IPS-15b (cell line): ENCODE data around the gene PIGBOS1.

Experiments
- H3K27me3 ChIP-seq: one replicate; pipeline ENCODE4 v1.6.1; 2013; ENCODE audit warnings: low read length; ENCODE audit not compliant: control insufficient read depth, insufficient read depth
- H3K36me3 ChIP-seq: one replicate; pipeline ENCODE4 v1.6.1; 2013; ENCODE audit warnings: low read length; ENCODE audit not compliant: control insufficient read depth, insufficient read depth
- H3K4me1 ChIP-seq: one replicate; pipeline ENCODE4 v1.6.1; 2013; ENCODE audit warnings: mild to moderate bottlenecking, low read length; ENCODE audit not compliant: control insufficient read depth, insufficient read depth
- H3K4me3 ChIP-seq: one replicate; pipeline ENCODE4 v1.5.1; 2013; ENCODE audit warnings: low read depth, low read length
- H3K9ac ChIP-seq: one replicate; pipeline ENCODE4 v1.6.1; 2013; ENCODE audit warnings: low read depth, mild to moderate bottlenecking, low read length
- H3K9me3 ChIP-seq: one replicate; pipeline ENCODE4 v1.6.1; 2013; ENCODE audit warnings: mild to moderate bottlenecking, low read length; ENCODE audit not compliant: control insufficient read depth, insufficient read depth

The PIGBOS1 gene

DNA sequence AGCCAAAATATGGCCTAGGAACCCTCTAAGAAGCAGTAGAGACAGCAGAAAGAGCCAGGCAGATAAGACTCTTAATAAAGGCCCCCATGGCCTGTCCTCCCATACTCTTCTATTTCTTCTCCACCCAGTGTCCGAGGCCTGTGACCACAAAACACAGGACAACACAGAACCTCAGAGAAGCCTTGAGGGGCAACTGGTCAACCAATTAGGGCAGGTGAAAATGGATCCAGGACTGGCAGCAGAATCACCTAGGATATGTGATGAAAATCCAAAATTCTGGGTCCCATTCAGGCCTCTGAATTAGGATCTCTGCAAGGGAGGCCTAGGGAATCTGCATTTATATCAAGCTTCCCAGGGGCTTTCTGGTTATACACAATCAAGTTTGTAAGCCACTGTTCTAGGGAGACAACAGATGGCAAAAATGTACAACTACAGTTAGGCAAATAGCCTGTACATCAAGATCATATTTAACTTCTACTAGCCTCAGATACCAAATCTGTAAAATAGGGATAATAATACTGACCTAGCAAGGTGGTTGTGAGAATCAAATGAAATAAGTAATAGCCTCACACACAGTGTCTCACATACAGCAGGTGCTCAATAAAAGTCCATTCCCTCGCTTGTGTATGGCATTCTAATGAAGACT lies 39.7 kb downstream of the PIGBOS1 start:
- Histone ChIP-seq H3K9ac (no peak overlapping the region), H3K4me3 (no peak overlapping the region), H3K4me1 (no peaks in the 10 kb centered on the region), H3K9me3 (no peaks in the 10 kb centered on the region), H3K27me3 (no peaks in the 10 kb centered on the region), H3K36me3 (no peaks in the 10 kb centered on the region)

DNA sequence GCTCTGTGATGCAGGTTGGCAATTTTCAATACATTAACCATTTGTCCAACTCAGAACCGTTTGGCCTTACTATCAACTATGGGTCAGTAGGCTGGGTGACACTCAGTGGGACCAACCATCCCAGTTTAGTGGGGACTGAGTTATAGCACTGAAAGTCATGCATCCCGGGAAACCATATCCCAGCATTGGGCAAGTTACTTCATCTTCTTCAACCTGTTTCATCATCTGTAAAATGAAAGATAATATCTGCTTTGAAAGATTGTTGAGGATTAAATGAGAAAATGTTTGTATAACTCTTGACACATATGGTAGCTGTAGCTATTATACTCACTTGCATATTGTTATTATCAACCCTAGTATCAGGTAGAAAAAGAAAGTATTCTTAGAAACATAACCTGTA lies 41.2 kb downstream of the PIGBOS1 start:
- H3K9ac ChIP-seq, result no peak overlapping the region

DNA sequence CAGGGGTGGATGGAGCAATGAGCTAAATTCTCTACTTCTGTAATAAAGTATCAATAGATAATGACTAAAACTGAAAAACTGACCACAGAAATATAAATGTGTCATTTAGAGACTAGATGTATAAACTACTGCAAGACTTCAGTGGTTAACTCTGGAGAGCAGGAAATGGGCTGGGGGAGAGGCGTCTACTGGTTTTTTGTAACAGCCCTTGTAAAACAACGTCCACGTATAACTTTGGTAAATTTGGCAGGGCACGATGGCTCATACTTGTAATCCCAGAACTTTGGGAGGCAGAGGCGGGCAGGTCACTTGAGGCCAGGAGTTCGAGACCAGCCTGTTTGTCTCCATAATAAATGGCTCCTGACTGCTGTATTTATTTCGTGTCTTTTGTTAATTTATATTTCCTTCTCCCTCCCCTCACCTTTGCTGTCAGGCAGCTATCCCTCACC lies 41.8 kb downstream of the PIGBOS1 start:
- H3K4me3 ChIP-seq, result no peak overlapping the region
- no peaks in the 10 kb centered on the region for H3K9me3 ChIP-seq
- no peaks in the 10 kb centered on the region for H3K36me3 ChIP-seq
- no peaks in the 10 kb centered on the region for H3K4me1 ChIP-seq
- no peaks in the 10 kb centered on the region for H3K27me3 ChIP-seq
- no peak overlapping the region for H3K9ac ChIP-seq

More for the DNA sequence above, 41.2 kb downstream of the PIGBOS1 start:
- H3K9me3 ChIP-seq, result no peaks in the 10 kb centered on the region
- H3K27me3 ChIP-seq, result no peaks in the 10 kb centered on the region
- H3K4me3 ChIP-seq, result no peak overlapping the region
- H3K4me1 ChIP-seq, result no peaks in the 10 kb centered on the region
- no peaks in the 10 kb centered on the region for H3K36me3 ChIP-seq

DNA sequence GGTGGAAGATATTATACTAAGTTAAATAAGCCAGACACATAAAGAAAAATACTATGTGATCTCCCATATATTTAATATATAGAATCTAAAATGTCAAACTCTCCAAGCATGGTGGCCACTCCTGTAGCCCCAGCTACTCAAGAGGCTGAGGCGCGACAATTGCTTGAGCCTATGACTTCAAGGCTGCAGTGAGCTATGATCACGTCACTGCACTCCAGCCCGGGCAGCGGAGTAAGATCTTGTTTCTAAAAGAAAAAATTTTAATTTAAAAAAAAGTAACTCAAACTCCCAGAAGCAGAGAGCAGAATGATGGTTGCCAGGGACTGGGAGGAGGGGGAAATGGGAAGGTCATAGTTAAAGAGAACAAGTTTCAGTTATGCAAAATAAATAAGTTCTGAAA lies 42.6 kb downstream of the PIGBOS1 start:
- Histone ChIP-seq H3K36me3 (no peaks in the 10 kb centered on the region), H3K9ac (no peak overlapping the region), H3K9me3 (no peaks in the 10 kb centered on the region), H3K4me3 (no peak overlapping the region), H3K27me3 (no peaks in the 10 kb centered on the region), H3K4me1 (no peaks in the 10 kb centered on the region)

DNA sequence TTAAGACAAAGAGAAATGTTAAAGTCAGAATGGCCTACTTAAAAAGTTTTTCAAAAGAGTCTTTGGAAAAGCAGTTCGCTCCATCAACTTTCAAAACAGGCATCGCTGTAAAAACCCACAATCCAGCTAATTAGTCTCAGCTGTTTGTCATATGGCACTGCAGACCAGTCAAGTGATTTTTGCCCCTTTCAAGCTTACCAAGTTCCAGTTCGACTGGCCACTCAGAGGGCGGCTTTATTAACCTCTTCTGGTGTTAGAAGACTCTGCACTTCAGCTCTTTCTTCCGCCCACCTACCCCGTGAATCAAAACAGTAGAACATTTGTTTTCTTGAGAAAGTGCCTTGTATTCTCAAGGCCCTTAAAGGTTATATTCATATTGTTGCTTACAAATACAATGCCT lies 48.6 kb downstream of the PIGBOS1 start:
- Histone ChIP-seq H3K9ac (no peak overlapping the region), H3K4me1 (no peaks in the 10 kb centered on the region), H3K36me3 (no peaks in the 10 kb centered on the region), H3K27me3 (no peaks in the 10 kb centered on the region), H3K4me3 (no peak overlapping the region), H3K9me3 (no peaks in the 10 kb centered on the region)

DNA sequence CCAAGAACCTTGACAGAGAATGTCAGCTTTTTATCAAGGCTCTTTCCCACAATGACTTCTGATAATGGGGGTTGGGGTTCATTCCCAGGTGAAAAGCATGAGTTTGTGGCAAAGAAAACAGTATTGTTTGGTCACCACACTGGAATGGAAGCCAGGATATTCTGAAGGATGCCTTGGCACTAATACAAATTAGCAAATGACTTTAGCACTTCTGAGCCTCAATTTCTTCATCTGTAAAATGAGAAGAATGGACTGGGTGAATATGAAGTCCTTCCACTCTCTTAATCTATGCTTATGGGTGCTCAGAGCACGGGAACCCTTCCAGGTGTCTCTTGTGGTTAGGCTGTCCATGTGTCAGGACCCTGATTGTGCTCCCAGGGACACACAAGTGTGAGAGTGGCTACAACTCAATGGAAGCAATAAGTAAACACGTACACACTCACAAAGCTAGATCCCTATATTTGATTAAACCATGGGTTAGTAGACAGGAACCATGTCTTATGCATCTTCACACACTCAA lies 50.7 kb downstream of the PIGBOS1 start:
- Histone ChIP-seq H3K4me3 (no peak overlapping the region), H3K27me3 (no peaks in the 10 kb centered on the region), H3K4me1 (no peaks in the 10 kb centered on the region), H3K9ac (no peak overlapping the region), H3K9me3 (no peaks in the 10 kb centered on the region), H3K36me3 (no peaks in the 10 kb centered on the region)

DNA sequence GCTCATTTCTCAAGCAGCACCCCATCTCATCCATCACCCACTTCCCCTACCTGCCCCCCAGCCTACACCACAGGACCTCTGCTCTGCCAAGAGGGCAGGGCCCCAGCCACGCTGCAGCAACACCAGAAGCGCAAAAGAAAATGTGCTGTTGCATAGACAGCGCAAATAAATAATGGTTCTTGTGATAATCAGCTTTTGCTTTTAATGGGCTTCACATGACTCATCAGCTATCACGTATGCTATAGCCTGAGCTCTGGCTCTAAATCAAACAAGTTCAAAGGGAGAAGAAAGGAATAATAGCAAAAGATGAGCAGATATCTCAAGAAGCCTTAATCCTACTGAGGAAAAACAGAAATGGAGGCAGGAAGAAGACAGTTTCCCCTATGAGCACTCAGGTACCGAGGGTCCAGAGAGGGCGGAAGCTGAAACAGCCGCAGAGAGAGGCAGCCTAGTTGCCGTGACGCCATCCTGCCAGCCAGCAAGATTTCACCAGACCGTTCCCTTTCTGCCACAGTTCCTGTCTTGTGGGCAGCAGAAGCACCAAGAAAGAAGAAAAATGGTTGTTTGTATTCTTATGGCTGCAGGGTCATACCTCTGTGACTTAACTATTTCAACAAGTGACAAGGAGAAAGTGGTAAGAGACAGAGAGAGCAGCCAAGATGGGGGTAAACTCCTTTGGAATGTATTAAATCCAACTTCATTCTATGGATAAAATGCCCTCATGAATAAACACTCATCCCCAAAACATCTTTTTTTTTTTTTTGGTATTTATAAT lies 51.3 kb downstream of the PIGBOS1 start:
- H3K9ac ChIP-seq, result no peak overlapping the region
- no peaks in the 10 kb centered on the region for H3K9me3 ChIP-seq
- no peak overlapping the region for H3K4me3 ChIP-seq
- no peaks in the 10 kb centered on the region for H3K27me3 ChIP-seq
- H3K36me3 ChIP-seq, result no peaks in the 10 kb centered on the region
- H3K4me1 ChIP-seq, result no peaks in the 10 kb centered on the region
